HepG2 (cell line): ENCODE measurements around the gene L3MBTL4.
"Not testable (repeated sequence)": the region's sequence is repeated elsewhere in the genome, so short reads cannot be mapped to it uniquely, and the experiment has no call there.

ENCODE experiments used
- ARNT ChIP-seq: fragments of 450-650 bp; IDR thresholded peaks from 2 replicates; pipeline ENCODE4 v1.6.1; 2017
- BCL3 ChIP-seq: sonication (generic); formaldehyde crosslinking; IDR thresholded peaks from 2 replicates; pipeline ENCODE4 v1.5.1; 2020; ENCODE audit warnings: mild to moderate bottlenecking, missing genetic modification reagents, moderate library complexity
- HDAC2 ChIP-seq: sonication (generic); formaldehyde crosslinking; IDR thresholded peaks from 2 replicates; pipeline ENCODE4 v1.4.0; 2020; ENCODE audit warnings: missing genetic modification reagents
- MAFG ChIP-seq: sonication (generic); formaldehyde crosslinking; IDR thresholded peaks from 2 replicates; pipeline ENCODE4 v1.5.1; 2020; ENCODE audit warnings: mild to moderate bottlenecking, missing genetic modification reagents
- POLR2A ChIP-seq, 2 experiments: IDR thresholded peaks; 2 replicates each; pipeline ENCODE4 v1.6.1; 2011; ENCODE audit warnings: low read depth in 2 of 2, low read length in 2 of 2, mild to moderate bottlenecking in 1 of 2, moderate library complexity in 1 of 2; ENCODE audit not compliant: insufficient read depth in 1 of 2
- ZNF704 ChIP-seq: sonication (generic); formaldehyde crosslinking; IDR thresholded peaks from 2 replicates; pipeline ENCODE4 v1.8.1; 2023; ENCODE audit warnings: mild to moderate bottlenecking, inconsistent platforms, moderate library complexity, missing genetic modification reagents, borderline replicate concordance
- TF ChIP-seq, protein P1 (sequence below), 2 experiments: sonication (generic) in 1 of 2; formaldehyde crosslinking in 1 of 2; IDR thresholded peaks; 2 replicates each; pipeline versions ENCODE4 v1.5.1 to v1.6.1; 2011 to 2020; ENCODE audit warnings: borderline replicate concordance in 1 of 2, low read depth in 1 of 2, low read length in 1 of 2, mild to moderate bottlenecking in 1 of 2, missing genetic modification reagents in 1 of 2, moderate library complexity in 1 of 2

- TF ChIP-seq ARNT; POLR2A (IDR thresholded peaks at IDR 0.05; ENCODE audit: insufficient read depth in 1 of 2, low read depth in 2 of 2, low read length in 2 of 2); MAFG; ZNF704 (CRISPR knock-in tag); HDAC2 (CRISPR knock-in tag); BCL3 (CRISPR knock-in tag): not testable (repeated sequence)
- TF ChIP-seq, protein P1, sequence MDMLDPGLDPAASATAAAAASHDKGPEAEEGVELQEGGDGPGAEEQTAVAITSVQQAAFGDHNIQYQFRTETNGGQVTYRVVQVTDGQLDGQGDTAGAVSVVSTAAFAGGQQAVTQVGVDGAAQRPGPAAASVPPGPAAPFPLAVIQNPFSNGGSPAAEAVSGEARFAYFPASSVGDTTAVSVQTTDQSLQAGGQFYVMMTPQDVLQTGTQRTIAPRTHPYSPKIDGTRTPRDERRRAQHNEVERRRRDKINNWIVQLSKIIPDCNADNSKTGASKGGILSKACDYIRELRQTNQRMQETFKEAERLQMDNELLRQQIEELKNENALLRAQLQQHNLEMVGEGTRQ (IDR thresholded peaks at IDR 0.05; ENCODE audit: low read depth, low read length): not testable (repeated sequence)
- TF ChIP-seq, protein P1 (CRISPR knock-in tag; IDR thresholded peaks at IDR 0.05; ENCODE audit: borderline replicate concordance): not testable (repeated sequence)
Observed at GRCh38 chr18:6135029-6135428, 279.7 kb downstream of the L3MBTL4 start.
